Posterior vena cava (tissue), 2 donors: ENCODE measurements around the gene IGSF3. TPM values are rescaled to one million over a fixed set of nuclear protein-coding genes. Genes with fewer than 3 reads are reported as not detected.

Experiments used
- microRNA-seq, 2 donors: library from miRNA; unstranded; fragments of <30 nt; microRNA quantifications; one replicate each; pipeline ENCODE4 v1.2.0, GENCODE V29; 2020 to 2021; ENCODE audit warnings: borderline microRNAs expressed in 2 of 2
- total RNA-seq, 2 donors: library from RNA; stranded (reverse); fragmentation: NEBNext Ultra II Directional; extraction: Animal tissue kit (Norgen Biotek cat#: 25700); gene quantifications; one replicate each; pipeline ENCODE4 v1.2.1, GENCODE V29; 2021
- donor health status: DM: yes; HTN: yes; CAD: no.
- donor health status: DM: yes; HTN: yes; CAD: no.

The IGSF3 gene
- total RNA-seq, 2 donors from 2014 or later, result 2.2 to 3.0 TPM

Small RNA genes lying within 50 kb of the gene (microRNA-seq; reads per million reads assigned to microRNA genes)
- gene MIR320B1 (0 reads per million in 2 donors), gene MIR548AC (0 reads per million in 2 donors)

Other genes with a start within 250 kb of the IGSF3 start
- 10 to 100 TPM; 28.3 to 31.6 TPM for gene CD58, start 96.7 kb downstream of the IGSF3 start, total RNA-seq
- 1 to 10 TPM; 1.1 to 2.3 TPM for gene CD2, start 86.7 kb upstream of the IGSF3 start, total RNA-seq
- 100 to 1,000 TPM in 1 of 2 donors, 10 to 100 TPM in 1; 99.4 to 153 TPM for gene PTGFRN, start 242.2 kb upstream of the IGSF3 start, total RNA-seq